Heart left ventricle (tissue), 16 donors: ENCODE measurements around the gene HPRT1. TPM values are rescaled to one million over a fixed set of nuclear protein-coding genes. Genes with fewer than 3 reads are reported as not detected.
A peak's percentile ranks its signal among the peaks of the same experiment; 100 is the strongest.

ENCODE experiments used
- ATAC-seq, 4 donors: fragments of 200-7000 bp; cut with Tn5 transposase; one replicate each; pipeline ENCODE4 v1.9.1; 2020 to 2022; ENCODE audit warnings: moderate library complexity in 4 of 4, mild to moderate bottlenecking in 3 of 4, moderate number of reproducible peaks in 1 of 4
- DNase-seq, 5 donors: peaks; one replicate each; pipeline ENCODE4 v3.0.0-alpha.2; 2020
- H3K27ac ChIP-seq, 12 donors: fragments of 200-600 bp; sonication (generic) in 4 of 12; one replicate each; pipeline versions ENCODE4 v1.5.0 to v1.8.0; 2016 to 2022; ENCODE audit warnings: mild to moderate bottlenecking in 2 of 12
- H3K27me3 ChIP-seq, 9 donors: fragments of 200-600 bp; sonication (generic) in 2 of 9; one replicate each; pipeline versions ENCODE4 v1.5.1 to v1.8.0; 2016 to 2022; ENCODE audit warnings: mild to moderate bottlenecking in 3 of 9
- H3K36me3 ChIP-seq, 9 donors: fragments of 200-600 bp; sonication (generic) in 2 of 9; one replicate each; pipeline versions ENCODE4 v1.5.0 to v1.8.0; 2018 to 2022; ENCODE audit warnings: mild to moderate bottlenecking in 2 of 9
- H3K4me1 ChIP-seq, 12 donors: fragments of 200-600 bp; sonication (generic) in 4 of 12; one replicate each; pipeline versions ENCODE4 v1.5.0 to v1.8.0; 2016 to 2022; ENCODE audit warnings: mild to moderate bottlenecking in 3 of 12
- H3K4me3 ChIP-seq, 12 donors: fragments of 200-600 bp; sonication (generic) in 4 of 12; one replicate each; pipeline versions ENCODE4 v1.5.0 to v1.8.0; 2017 to 2022; ENCODE audit warnings: mild to moderate bottlenecking in 9 of 12, moderate library complexity in 4 of 12
- H3K9me3 ChIP-seq, 12 donors: fragments of 200-600 bp; sonication (generic) in 4 of 12; one replicate each; pipeline versions ENCODE4 v1.5.0 to v1.8.0; 2016 to 2022; ENCODE audit warnings: mild to moderate bottlenecking in 1 of 12
- POLR2A ChIP-seq, 2 donors: fragments of 450-650 bp; IDR thresholded peaks; one replicate each; pipeline ENCODE4 v1.6.1; 2017; ENCODE audit warnings: antibody characterized with exemption in 2 of 2, mild to moderate bottlenecking in 2 of 2, moderate library complexity in 2 of 2
- WGBS, 4 donors: extraction: QIAGEN DNeasy Blood & Tissue Kit in 2 of 4; methylation state at CpG; one replicate each; pipeline versions ENCODE4 v1.1.5 to v1.1.7; 2013 to 2018; 5-methylcytosine and 5-hydroxymethylcytosine counted together
- intact Hi-C, 10 donors: fragments of 100-400 bp; cut with DNase I; formaldehyde crosslinking; loops; one replicate each; pipeline versions ENCODE4 v1.11.1 to v1.14.2; 2022
- long read RNA-seq, 3 donors: library from polyadenylated mRNA; unstranded; transcript quantifications; one replicate each; pipeline ENCODE4 v2.0.0, GENCODE V29; 2020 to 2021
- polyA plus RNA-seq, 2 donors: library from polyadenylated mRNA; stranded (reverse); fragments of 200-250 nt; gene quantifications; one replicate each; pipeline ENCODE4 v1.2.3, GENCODE V29; 2013
- total RNA-seq, 9 donors: library from RNA; depleted of rRNA in 2 of 9; stranded (reverse); fragments of >200 nt in 2 of 9; fragmentation: NEBNext Ultra II Directional in 3 of 9; extraction: Animal tissue kit (Norgen Biotek cat#: 25700) in 3 of 9; gene quantifications; one replicate each; pipeline versions ENCODE4 v1.1.0 to v1.2.4, GENCODE V29; 2016 to 2023
- TF ChIP-seq, protein P1 (sequence below), 12 donors: fragments of 200-600 bp; sonication (generic) in 4 of 12; IDR thresholded peaks; one replicate each; pipeline versions ENCODE4 v1.5.0 to v1.8.0; 2018 to 2022; ENCODE audit warnings: antibody characterized with exemption in 12 of 12, mild to moderate bottlenecking in 5 of 12
- donor health status: ischemic (EF 13 %, LVEDD 7.1; RV severe dilation, severe dysfunction).
- donor health status: healthy with polysubstance abuse.
- donor health status: DM: no; HTN: yes; CAD: no.
- donor health status: DM: no; HTN: no; CAD: no.
- donor health status: ischemic (EF 25% LVEDD 6.9; RV normal size, moderate dysfunction).
- donor health status: ischemic (EF 25% LVEDD 5.7; RV mildly dilated, moderate dysfunction).
- donor health status: healthy.
- donor health status: DM: yes; HTN: yes; CAD: no.
- donor health status: ischemic (EF 35%, LVEDD 5.7; RV mildly dilated, moderate dysfunction).
- donor health status: nonischemic (EF 11% LVEDD 7.7; RV severe dilation, severe dysfunction).
- donor health status: DM: yes; HTN: yes; CAD: no.
- donor health status: PGD.
- donor health status: ischemic (EF 29% LVEDD 5.4; RV normal size, mild dysfunction).
- donor health status: nonischemic (EF 23%, LVEDD 6.1; RV moderate dilation, normal function).

HPRT1 gene, protein sequence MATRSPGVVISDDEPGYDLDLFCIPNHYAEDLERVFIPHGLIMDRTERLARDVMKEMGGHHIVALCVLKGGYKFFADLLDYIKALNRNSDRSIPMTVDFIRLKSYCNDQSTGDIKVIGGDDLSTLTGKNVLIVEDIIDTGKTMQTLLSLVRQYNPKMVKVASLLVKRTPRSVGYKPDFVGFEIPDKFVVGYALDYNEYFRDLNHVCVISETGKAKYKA
- 10 to 100 TPM in 8 of 9 donors, 1 to 10 TPM in 1; 9.2 to 29.5 (median 25.6) TPM for total RNA-seq
- polyA plus RNA-seq, result 10 to 100 TPM; 25.8 to 35.1 TPM
- long read RNA-seq, donor 1, partial matches to known transcripts, result 0 of 2 reads
- long read RNA-seq, donor 1, other reads (novel, unspliced or antisense), result 0 of 2 reads
- long read RNA-seq, donor 2, transcript HPRT1-201 (9 exons, 1,407 nt), result major isoform, 8 of 9 reads
- long read RNA-seq, donor 2, partial matches to known transcripts, result 1 of 9 reads
- long read RNA-seq, donor 2, other reads (novel, unspliced or antisense), result 0 of 9 reads
- long read RNA-seq, donor 3, partial matches to known transcripts, result 0 of 2 reads
- long read RNA-seq, donor 3, other reads (novel, unspliced or antisense), result 0 of 2 reads

GRCh38 chrX:134460005-134460861 is at the start of gene HPRT1:
HPRT1 (plus strand) TSS chrX:134460165; CDS start chrX:134460312, 147 bp downstream.
- DNase-seq (peak; percentile 85 to 92 (median 87)), ATAC-seq (peak; percentile 89 to 99 (median 98))
- no peaks in the 10 kb centered on the region for H3K27me3 ChIP-seq
- H3K27ac ChIP-seq, result peak within 1 kb of the TSS; percentile 55 to 89 (median 80)
- H3K9me3 ChIP-seq, result no peaks in the 10 kb centered on the region
- H3K4me3 ChIP-seq, result peak within 1 kb of the TSS; percentile 55 to 92 (median 68)
- H3K36me3 ChIP-seq, result no peaks in the 10 kb centered on the region
- peaks cover 0 to 9% (median 0%) of the 10 kb centered on the region in 12 donors for H3K4me1 ChIP-seq
- intact Hi-C loops, result no loop called here
- TF ChIP-seq, protein P1, sequence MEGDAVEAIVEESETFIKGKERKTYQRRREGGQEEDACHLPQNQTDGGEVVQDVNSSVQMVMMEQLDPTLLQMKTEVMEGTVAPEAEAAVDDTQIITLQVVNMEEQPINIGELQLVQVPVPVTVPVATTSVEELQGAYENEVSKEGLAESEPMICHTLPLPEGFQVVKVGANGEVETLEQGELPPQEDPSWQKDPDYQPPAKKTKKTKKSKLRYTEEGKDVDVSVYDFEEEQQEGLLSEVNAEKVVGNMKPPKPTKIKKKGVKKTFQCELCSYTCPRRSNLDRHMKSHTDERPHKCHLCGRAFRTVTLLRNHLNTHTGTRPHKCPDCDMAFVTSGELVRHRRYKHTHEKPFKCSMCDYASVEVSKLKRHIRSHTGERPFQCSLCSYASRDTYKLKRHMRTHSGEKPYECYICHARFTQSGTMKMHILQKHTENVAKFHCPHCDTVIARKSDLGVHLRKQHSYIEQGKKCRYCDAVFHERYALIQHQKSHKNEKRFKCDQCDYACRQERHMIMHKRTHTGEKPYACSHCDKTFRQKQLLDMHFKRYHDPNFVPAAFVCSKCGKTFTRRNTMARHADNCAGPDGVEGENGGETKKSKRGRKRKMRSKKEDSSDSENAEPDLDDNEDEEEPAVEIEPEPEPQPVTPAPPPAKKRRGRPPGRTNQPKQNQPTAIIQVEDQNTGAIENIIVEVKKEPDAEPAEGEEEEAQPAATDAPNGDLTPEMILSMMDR (IDR thresholded peaks at IDR 0.05), result no peak
- peak in 1 of 2 donors; percentile 47 for TF ChIP-seq POLR2A (IDR thresholded peaks at IDR 0.05)
- 0 to 49% (median 23%) methylated on average over 32 to 85 of the region's 85 CpGs for WGBS, 4 donors

DNA sequence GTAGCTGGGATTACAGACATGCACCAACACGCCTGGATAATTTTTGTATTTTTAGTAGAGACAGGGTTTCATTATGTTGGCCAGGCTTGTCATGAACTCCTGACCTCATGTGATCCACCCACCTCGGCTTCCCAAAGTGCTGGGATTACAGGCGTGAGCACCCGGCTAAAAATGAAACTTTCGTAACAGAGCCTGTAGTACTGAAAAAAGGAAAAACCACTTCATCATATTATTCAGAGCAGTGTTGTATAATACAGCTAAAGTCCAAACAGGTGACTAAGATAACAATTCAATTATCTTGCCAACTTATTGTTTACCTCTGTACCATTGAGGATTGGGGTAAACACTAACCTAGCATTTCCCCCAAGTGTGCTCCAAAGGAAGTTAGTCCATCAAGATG is 43.9 kb upstream of the HPRT1 start:
- Histone ChIP-seq H3K4me1 (no peaks in the 10 kb centered on the region), H3K27me3 (no peaks in the 10 kb centered on the region), H3K9me3 (no peaks in the 10 kb centered on the region), H3K27ac (no peak overlapping the region), H3K36me3 (peaks cover 0 to 72% (median 41%) of the 10 kb centered on the region in 9 donors), H3K4me3 (no peak overlapping the region)
- 80 to 94% (median 86%) methylated on average over 5 of the region's 5 CpGs for WGBS, 4 donors
- ATAC-seq (no peak), DNase-seq (no peak)
- intact Hi-C loops, result no loop called here
- no peak for TF ChIP-seq POLR2A (IDR thresholded peaks at IDR 0.05)
- TF ChIP-seq, protein P1 (IDR thresholded peaks at IDR 0.05), result no peak

- no peak for TF ChIP-seq POLR2A (IDR thresholded peaks at IDR 0.05)
- TF ChIP-seq, protein P1 (IDR thresholded peaks at IDR 0.05), result no peak
- Histone ChIP-seq H3K36me3 (peaks cover 0 to 76% (median 41%) of the 10 kb centered on the region in 9 donors), H3K4me3 (no peak overlapping the region), H3K27ac (no peak overlapping the region), H3K9me3 (no peaks in the 10 kb centered on the region), H3K27me3 (no peaks in the 10 kb centered on the region), H3K4me1 (no peaks in the 10 kb centered on the region)
- no peak for DNase-seq
- 82 to 92% (median 87%) methylated on average over 8 of the region's 8 CpGs for WGBS, 4 donors
- ATAC-seq, result no peak
- intact Hi-C loops, result no loop called here
These were observed 41.5 kb upstream of the HPRT1 start for GRCh38 chrX:134418317-134419113.
